ENCODE measurements around the gene DOCK2.

- TF ChIP-seq CTCF (IDR thresholded peaks at IDR 0.05) (no peak), POLR2A (IDR thresholded peaks at IDR 0.05) (no peak)
Measured at GRCh38 chr5:169772256-169772655, 135.2 kb downstream of the DOCK2 start.

All from adrenal gland (tissue), 5 donors.